Caco-2 (cell line): ENCODE measurements around the gene SYN1. TPM values are rescaled to one million over a fixed set of nuclear protein-coding genes. Genes with fewer than 3 reads are reported as not detected.

Experiments
- BruUV-seq: library from RNA; stranded (reverse); fragments of 400-500 nt; replicated peaks from 2 replicates; lab custom pipeline; 2021; lab: Mats Ljungman, UMichigan
- CTCF ChIA-PET: fragments of 300-600 bp; sonication (Branson Sonifier 250); formaldehyde crosslinking; loops from one replicate; lab custom pipeline; 2022; ENCODE audit warnings: antibody characterized with exemption; lab: Charles Lee
- POLR2A ChIA-PET: fragments of 300-600 bp; sonication (Branson Sonifier 250); formaldehyde crosslinking; loops from one replicate; lab custom pipeline; 2022; ENCODE audit warnings: antibody characterized with exemption; lab: Charles Lee
- DNase-seq, 2 experiments: peaks; one replicate each; pipeline versions ENCODE4 v3.0.0 to v3.0.0-alpha.2; 2020 to 2022
- H3K27me3 ChIP-seq: replicated peaks from 2 replicates; pipeline ENCODE4 v1.6.0; 2011; ENCODE audit warnings: low read length; ENCODE audit not compliant: control insufficient read depth, insufficient read depth
- H3K36me3 ChIP-seq: 2 replicates; pipeline ENCODE4 v1.5.1; 2011; ENCODE audit warnings: low read length; ENCODE audit not compliant: control insufficient read depth, insufficient read depth
- H3K4me1 ChIP-seq: fragments of 250-450 bp; sonication (Bioruptor Pico); 2 replicates; pipeline ENCODE4 v1.5.1; 2020; ENCODE audit warnings: mild to moderate bottlenecking
- H3K4me3 ChIP-seq: 2 replicates; pipeline ENCODE4 v1.5.1; 2011; ENCODE audit warnings: low read depth, mild to moderate bottlenecking, control low read depth, low read length
- H3K9me3 ChIP-seq: fragments of 250-450 bp; sonication (Bioruptor Pico); 2 replicates; pipeline ENCODE4 v1.5.1; 2020; ENCODE audit warnings: mild to moderate bottlenecking, moderate library complexity
- H3K27ac Mint-ChIP-seq: one replicate; pipeline ENCODE4 v1.8.0; 2022; ENCODE audit warnings: mixed read lengths; ENCODE audit not compliant: unreplicated experiment
- H3K27me3 Mint-ChIP-seq: one replicate; pipeline ENCODE4 v1.8.0; 2022; ENCODE audit warnings: mixed read lengths; ENCODE audit not compliant: insufficient read depth, unreplicated experiment
- H3K36me3 Mint-ChIP-seq: one replicate; pipeline ENCODE4 v1.8.0; 2022; ENCODE audit warnings: mild to moderate bottlenecking, mixed read lengths; ENCODE audit not compliant: insufficient read depth, unreplicated experiment
- H3K4me1 Mint-ChIP-seq: one replicate; pipeline ENCODE4 v1.8.0; 2022; ENCODE audit warnings: low read depth, mixed read lengths; ENCODE audit not compliant: unreplicated experiment
- H3K4me3 Mint-ChIP-seq: one replicate; pipeline ENCODE4 v1.8.0; 2022; ENCODE audit warnings: mild to moderate bottlenecking, moderate library complexity, mixed read lengths; ENCODE audit not compliant: unreplicated experiment
- H3K9me3 Mint-ChIP-seq: one replicate; pipeline ENCODE4 v1.8.0; 2022; ENCODE audit warnings: mixed read lengths; ENCODE audit not compliant: unreplicated experiment
- intact Hi-C: fragments of 100-400 bp; cut with micrococcal nuclease; formaldehyde crosslinking; loops from one replicate; pipeline ENCODE4 v1.10.0; 2022; ENCODE audit not compliant: unreplicated experiment
- total RNA-seq: library from RNA; stranded (reverse); gene quantifications from 2 replicates; pipeline ENCODE4 v1.2.3, GENCODE V29; 2022
- TF ChIP-seq, protein P1 (sequence below), 2 experiments: fragments of 200-600 bp in 1 of 2; IDR thresholded peaks; 1 replicate in 1 of 2; 2 replicates in 1 of 2; pipeline versions ENCODE4 v1.5.1 to v1.8.0; 2011 to 2022; ENCODE audit warnings: antibody characterized with exemption in 1 of 2, control low read depth in 1 of 2, inconsistent platforms in 1 of 2, low read depth in 1 of 2, low read length in 1 of 2, mild to moderate bottlenecking in 1 of 2, moderate library complexity in 1 of 2; ENCODE audit not compliant: insufficient read depth in 1 of 2, severe bottlenecking in 1 of 2, unreplicated experiment in 1 of 2

SYN1 gene
- total RNA-seq, 1 experiment from 2014 or later: not detected

GRCh38 chrX:47584714-47585113 is 34.9 kb downstream of the SYN1 start:
- Mint-ChIP-seq H3K9me3 (no peaks in the 10 kb centered on the region), H3K36me3 (no peaks in the 10 kb centered on the region), H3K4me1 (no peaks in the 10 kb centered on the region), H3K4me3 (no peak overlapping the region), H3K27me3 (no peaks in the 10 kb centered on the region), H3K27ac (no peak overlapping the region)
- BruUV-seq: no TSS peak
- H3K9me3 ChIP-seq: no peaks in the 10 kb centered on the region
- no peak overlapping the region for H3K4me3 ChIP-seq
- ChIA-PET POLR2A (no interaction called here), CTCF (no interaction called here)
- no peaks in the 10 kb centered on the region for H3K27me3 ChIP-seq
- H3K36me3 ChIP-seq: no peaks in the 10 kb centered on the region
- TF ChIP-seq, protein P1, sequence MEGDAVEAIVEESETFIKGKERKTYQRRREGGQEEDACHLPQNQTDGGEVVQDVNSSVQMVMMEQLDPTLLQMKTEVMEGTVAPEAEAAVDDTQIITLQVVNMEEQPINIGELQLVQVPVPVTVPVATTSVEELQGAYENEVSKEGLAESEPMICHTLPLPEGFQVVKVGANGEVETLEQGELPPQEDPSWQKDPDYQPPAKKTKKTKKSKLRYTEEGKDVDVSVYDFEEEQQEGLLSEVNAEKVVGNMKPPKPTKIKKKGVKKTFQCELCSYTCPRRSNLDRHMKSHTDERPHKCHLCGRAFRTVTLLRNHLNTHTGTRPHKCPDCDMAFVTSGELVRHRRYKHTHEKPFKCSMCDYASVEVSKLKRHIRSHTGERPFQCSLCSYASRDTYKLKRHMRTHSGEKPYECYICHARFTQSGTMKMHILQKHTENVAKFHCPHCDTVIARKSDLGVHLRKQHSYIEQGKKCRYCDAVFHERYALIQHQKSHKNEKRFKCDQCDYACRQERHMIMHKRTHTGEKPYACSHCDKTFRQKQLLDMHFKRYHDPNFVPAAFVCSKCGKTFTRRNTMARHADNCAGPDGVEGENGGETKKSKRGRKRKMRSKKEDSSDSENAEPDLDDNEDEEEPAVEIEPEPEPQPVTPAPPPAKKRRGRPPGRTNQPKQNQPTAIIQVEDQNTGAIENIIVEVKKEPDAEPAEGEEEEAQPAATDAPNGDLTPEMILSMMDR (IDR thresholded peaks at IDR 0.05; ENCODE audit: insufficient read depth in 1 of 2, low read depth in 1 of 2, low read length in 1 of 2, severe bottlenecking in 1 of 2, unreplicated experiment in 1 of 2): no peak
- H3K4me1 ChIP-seq: no peaks in the 10 kb centered on the region
- DNase-seq: no peak
- intact Hi-C loops: no loop called here

- ChIA-PET POLR2A (no interaction called here), CTCF (no interaction called here)
- no peaks in the 10 kb centered on the region for H3K9me3 ChIP-seq
- no peaks in the 10 kb centered on the region for H3K36me3 ChIP-seq
- no peak overlapping the region for H3K4me3 Mint-ChIP-seq
- TF ChIP-seq, protein P1 (IDR thresholded peaks at IDR 0.05; ENCODE audit: insufficient read depth in 1 of 2, low read depth in 1 of 2, low read length in 1 of 2, severe bottlenecking in 1 of 2, unreplicated experiment in 1 of 2): no peak
- H3K27me3 Mint-ChIP-seq: no peaks in the 10 kb centered on the region
- no peaks in the 10 kb centered on the region for H3K27me3 ChIP-seq
- H3K4me1 ChIP-seq: no peaks in the 10 kb centered on the region
- no peaks in the 10 kb centered on the region for H3K9me3 Mint-ChIP-seq
- DNase-seq: no peak
- intact Hi-C loops: no loop called here
- no TSS peak for BruUV-seq
- H3K36me3 Mint-ChIP-seq: no peaks in the 10 kb centered on the region
- no peak overlapping the region for H3K4me3 ChIP-seq
- no peaks in the 10 kb centered on the region for H3K4me1 Mint-ChIP-seq
- H3K27ac Mint-ChIP-seq: no peak overlapping the region
Measured at GRCh38 chrX:47583240-47583861, 36.3 kb downstream of the SYN1 start.

DNA sequence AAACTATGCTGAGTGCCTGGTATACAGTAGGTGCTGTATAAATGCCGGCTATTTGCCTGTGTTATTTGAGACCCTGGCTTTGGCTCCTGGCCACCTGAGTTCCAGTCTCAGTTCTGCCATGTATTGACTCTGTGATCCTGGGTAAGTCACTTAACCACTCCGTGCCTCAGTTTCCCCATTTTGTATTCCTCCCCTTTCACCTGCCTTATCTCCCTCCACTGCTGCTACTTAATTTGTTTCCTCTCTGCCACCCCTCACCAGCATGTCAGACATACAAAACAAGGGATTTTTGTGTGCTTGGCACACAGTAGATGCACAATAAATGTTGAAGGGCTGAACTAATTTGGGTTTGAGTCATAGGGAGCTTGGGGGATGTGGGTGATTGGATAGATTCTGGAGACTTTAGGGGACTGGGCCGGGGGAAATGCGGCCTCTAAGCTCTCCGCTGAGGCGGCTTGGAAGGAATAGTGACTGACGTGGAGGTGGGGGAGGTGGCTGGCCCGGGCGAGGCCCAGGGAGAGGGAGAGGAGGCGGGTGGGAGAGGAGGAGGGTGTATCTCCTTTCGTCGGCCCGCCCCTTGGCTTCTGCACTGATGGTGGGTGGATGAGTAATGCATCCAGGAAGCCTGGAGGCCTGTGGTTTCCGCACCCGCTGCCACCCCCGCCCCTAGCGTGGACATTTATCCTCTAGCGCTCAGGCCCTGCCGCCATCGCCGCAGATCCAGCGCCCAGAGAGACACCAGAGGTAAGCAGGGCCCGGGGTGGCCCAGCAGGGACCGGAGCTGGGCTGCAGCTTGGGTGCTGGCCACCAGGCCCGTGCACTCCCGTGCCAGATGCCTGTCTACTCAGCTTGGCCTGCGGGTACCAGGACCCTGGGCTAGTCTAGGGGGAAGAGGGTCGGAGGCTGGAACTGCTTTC is 37.7 kb downstream of the SYN1 start, which contains the start of gene TIMP1:
Gene TIMP1 (plus strand): TSS at position 706 of the 917 bp plus-strand sequence. CDS start 980 bp downstream, outside the sequence.
- no peaks in the 10 kb centered on the region for H3K36me3 Mint-ChIP-seq
- Histone ChIP-seq H3K4me3 (no peak within 1 kb of the TSS), H3K36me3 (no peaks in the 10 kb centered on the region), H3K4me1 (no peaks in the 10 kb centered on the region), H3K9me3 (no peaks in the 10 kb centered on the region), H3K27me3 (no peaks in the 10 kb centered on the region)
- H3K4me3 Mint-ChIP-seq: no peak within 1 kb of the TSS
- H3K27me3 Mint-ChIP-seq: no peaks in the 10 kb centered on the region
- H3K4me1 Mint-ChIP-seq: no peaks in the 10 kb centered on the region
- no peak within 1 kb of the TSS for H3K27ac Mint-ChIP-seq
- BruUV-seq: no TSS peak
- no peaks in the 10 kb centered on the region for H3K9me3 Mint-ChIP-seq
- peak in 1 of 2 experiments; percentile 59 for DNase-seq
- ChIA-PET POLR2A (no interaction called here), CTCF (no interaction called here)
- TF ChIP-seq, protein P1 (IDR thresholded peaks at IDR 0.05; ENCODE audit: insufficient read depth in 1 of 2, low read depth in 1 of 2, low read length in 1 of 2, severe bottlenecking in 1 of 2, unreplicated experiment in 1 of 2): no peak
- intact Hi-C loops: no loop called here
